Activated naive CD8-positive, alpha-beta T cell (primary cell): ENCODE data around the gene EPHA1.

ENCODE experiments used
- H3K27ac Mint-ChIP-seq: one replicate; pipeline ENCODE4 v1.8.0; 2021; ENCODE audit warnings: mixed read lengths
- H3K27me3 Mint-ChIP-seq: one replicate; pipeline ENCODE4 v1.8.0; 2021; ENCODE audit warnings: mixed read lengths
- H3K36me3 Mint-ChIP-seq: one replicate; pipeline ENCODE4 v1.8.0; 2021; ENCODE audit warnings: mixed read lengths
- H3K4me1 Mint-ChIP-seq: one replicate; pipeline ENCODE4 v1.8.0; 2021; ENCODE audit warnings: low read depth, mixed read lengths
- H3K4me3 Mint-ChIP-seq: one replicate; pipeline ENCODE4 v1.8.0; 2021; ENCODE audit warnings: mild to moderate bottlenecking, mixed read lengths
- H3K9me3 Mint-ChIP-seq: one replicate; pipeline ENCODE4 v1.8.0; 2021; ENCODE audit warnings: low read depth, mixed read lengths

EPHA1 gene

DNA sequence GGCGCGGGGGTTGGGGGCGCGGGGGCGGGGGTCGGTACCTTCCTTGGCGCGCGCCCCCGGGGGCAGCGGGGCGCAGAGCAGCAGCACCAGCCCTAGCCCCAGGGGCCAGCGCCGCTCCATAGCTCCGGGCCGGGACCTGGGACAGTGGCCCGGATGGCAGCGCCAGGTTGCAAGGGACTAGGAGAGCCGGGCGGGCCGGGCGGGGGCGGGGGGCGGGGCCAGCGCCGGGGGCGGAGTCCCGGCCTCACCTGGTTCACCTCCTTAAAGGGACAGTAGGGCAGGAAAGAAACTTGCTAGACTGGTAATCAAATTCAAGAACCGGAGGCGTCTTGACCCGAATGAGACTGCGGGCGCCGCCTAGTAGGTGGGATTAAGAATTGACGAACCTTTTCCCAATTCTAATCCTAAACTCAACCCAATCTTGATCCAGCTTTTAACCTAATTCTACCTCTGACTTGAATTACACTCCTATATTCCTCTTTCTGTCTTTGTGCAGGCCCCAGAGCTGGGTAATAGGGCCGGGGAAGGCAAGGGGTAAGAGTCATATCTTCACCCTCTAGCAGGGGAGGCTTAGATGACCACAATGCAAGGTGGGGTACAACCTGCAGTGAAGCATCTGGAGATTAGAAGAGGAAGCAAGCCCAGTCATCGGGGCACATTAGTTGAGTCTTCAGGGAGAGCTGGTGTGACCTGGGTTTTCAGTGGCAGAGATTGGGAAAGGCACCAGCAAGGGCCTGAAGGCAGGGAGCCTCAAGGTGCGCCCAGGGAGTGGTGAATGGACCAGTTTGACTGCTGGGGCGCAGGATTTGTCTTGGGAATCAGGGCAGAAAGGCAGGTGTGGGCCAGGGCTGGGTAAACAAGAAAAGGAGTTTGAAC, at the start of gene EPHA1:
TSS of gene EPHA1 (minus strand) at position 171 of the 876 bp plus-strand sequence. CDS start at position 120, 51 bp downstream.
- peak within 1 kb of the TSS; percentile 88 for H3K27ac Mint-ChIP-seq
- H3K36me3 Mint-ChIP-seq = no peaks in the 10 kb centered on the region
- H3K4me1 Mint-ChIP-seq = peaks cover 67% of the 10 kb centered on the region
- H3K27me3 Mint-ChIP-seq = no peaks in the 10 kb centered on the region
- H3K9me3 Mint-ChIP-seq = no peaks in the 10 kb centered on the region
- peak within 1 kb of the TSS; percentile 90 for H3K4me3 Mint-ChIP-seq

DNA sequence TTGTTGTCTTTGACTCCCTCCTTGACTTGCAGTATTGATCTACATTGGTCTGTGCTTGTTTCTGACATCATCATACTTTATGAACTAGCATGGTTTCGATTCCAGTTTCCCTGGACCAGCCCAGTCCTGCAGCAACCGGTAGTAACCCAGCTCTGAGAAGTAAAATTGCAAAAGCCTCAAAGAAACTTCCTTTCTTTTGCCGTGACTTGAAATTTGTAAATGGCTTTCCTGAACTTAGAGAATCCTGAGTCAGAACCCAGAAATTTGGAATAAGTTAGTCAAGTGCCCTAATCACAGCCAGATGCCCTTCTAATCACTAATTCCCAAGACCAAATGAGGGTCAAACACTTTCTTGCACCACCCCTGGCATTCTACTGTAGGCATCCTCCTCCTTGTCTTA, 49.6 kb upstream of the EPHA1 start:
- no peaks in the 10 kb centered on the region for H3K9me3 Mint-ChIP-seq
- H3K36me3 Mint-ChIP-seq = peaks cover 28% of the 10 kb centered on the region
- no peak overlapping the region for H3K27ac Mint-ChIP-seq
- peaks cover 10% of the 10 kb centered on the region for H3K4me1 Mint-ChIP-seq
- no peaks in the 10 kb centered on the region for H3K27me3 Mint-ChIP-seq
- H3K4me3 Mint-ChIP-seq = no peak overlapping the region

DNA sequence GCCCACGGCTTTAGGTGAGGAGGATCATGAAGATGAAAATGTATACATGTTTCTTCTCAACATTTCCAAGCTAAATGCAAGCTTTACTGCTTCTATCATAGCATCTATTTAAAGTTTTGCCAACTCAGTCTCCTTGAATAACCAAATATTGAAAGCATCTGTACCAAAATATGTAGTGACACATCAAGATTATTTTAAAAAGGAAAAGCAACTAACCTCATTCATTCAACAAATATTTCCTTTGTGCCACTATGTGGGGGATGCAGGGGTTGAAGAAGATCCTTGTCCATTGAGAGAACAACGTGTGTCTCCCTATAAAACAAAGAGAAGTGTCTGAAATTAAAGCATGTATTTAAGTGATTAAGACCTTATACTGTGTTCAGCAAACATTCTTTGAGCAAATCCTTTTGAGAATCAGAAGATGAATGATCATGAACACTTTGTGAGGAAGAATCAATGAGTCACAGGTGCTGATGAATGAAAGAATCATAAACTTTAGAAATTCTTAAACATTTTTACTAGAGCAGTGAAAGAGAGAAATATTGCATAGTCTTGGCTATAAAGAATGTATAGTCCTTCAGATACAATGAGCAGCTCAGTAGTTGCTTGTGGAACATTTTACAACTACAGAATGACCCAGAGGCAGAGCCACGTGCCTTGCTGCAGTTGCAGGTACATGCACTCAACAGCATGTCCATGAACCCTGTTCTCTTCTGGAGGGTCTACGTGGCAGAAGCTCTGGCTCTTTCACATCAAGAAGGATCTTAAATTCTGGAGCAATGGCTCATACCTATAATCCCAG, 48.5 kb upstream of the EPHA1 start:
- peaks cover 33% of the 10 kb centered on the region for H3K36me3 Mint-ChIP-seq

GRCh38 chr7:143455942-143456341, 47.3 kb upstream of the EPHA1 start:
- Mint-ChIP-seq H3K9me3 (no peaks in the 10 kb centered on the region), H3K36me3 (peaks cover 35% of the 10 kb centered on the region), H3K27ac (no peak overlapping the region), H3K4me1 (peaks cover 26% of the 10 kb centered on the region), H3K4me3 (no peak overlapping the region), H3K27me3 (no peaks in the 10 kb centered on the region)

More for the DNA sequence above, 48.5 kb upstream of the EPHA1 start:
- H3K9me3 Mint-ChIP-seq = no peaks in the 10 kb centered on the region
- no peak overlapping the region for H3K4me3 Mint-ChIP-seq
- no peak overlapping the region for H3K27ac Mint-ChIP-seq
- no peaks in the 10 kb centered on the region for H3K27me3 Mint-ChIP-seq
- H3K4me1 Mint-ChIP-seq = peaks cover 19% of the 10 kb centered on the region

GRCh38 chr7:143455491-143455890, 46.8 kb upstream of the EPHA1 start:
- H3K4me3 Mint-ChIP-seq = no peak overlapping the region
- no peaks in the 10 kb centered on the region for H3K27me3 Mint-ChIP-seq
- peaks cover 24% of the 10 kb centered on the region for H3K4me1 Mint-ChIP-seq
- no peak overlapping the region for H3K27ac Mint-ChIP-seq
- H3K9me3 Mint-ChIP-seq = no peaks in the 10 kb centered on the region
- H3K36me3 Mint-ChIP-seq = peaks cover 30% of the 10 kb centered on the region

DNA sequence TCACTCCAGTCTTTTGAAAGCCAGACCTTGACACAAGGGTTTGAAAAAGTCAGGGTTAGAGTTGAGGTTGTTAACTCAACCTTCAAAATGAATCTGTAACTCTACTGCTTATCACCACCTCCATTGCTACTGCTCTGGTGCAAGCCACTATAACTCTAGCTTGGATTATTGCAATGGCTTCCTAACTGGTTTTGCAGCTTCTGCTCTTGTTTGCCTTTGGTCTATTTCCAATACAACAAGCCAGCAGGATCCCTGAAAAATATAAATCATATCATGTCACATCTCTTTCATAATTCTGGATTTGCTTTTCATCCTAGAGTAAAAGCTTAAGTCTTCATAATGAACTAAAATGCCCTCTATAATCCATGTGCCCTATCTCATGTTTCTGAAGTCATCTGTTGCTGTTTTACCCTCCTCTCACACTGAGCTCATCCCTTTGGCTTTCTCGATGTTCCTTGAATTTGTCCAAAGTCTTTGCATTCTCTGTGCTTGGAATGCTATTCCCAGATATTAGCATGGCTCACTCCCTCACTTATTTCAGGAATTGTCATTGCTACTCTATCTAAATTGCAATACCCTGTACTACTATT, 45.5 kb upstream of the EPHA1 start:
- no peak overlapping the region for H3K4me3 Mint-ChIP-seq
- H3K36me3 Mint-ChIP-seq = peaks cover 28% of the 10 kb centered on the region
- no peak overlapping the region for H3K27ac Mint-ChIP-seq
- H3K27me3 Mint-ChIP-seq = no peaks in the 10 kb centered on the region
- H3K4me1 Mint-ChIP-seq = peaks cover 24% of the 10 kb centered on the region
- no peaks in the 10 kb centered on the region for H3K9me3 Mint-ChIP-seq

GRCh38 chr7:143452495-143452894, 43.8 kb upstream of the EPHA1 start:
- Mint-ChIP-seq H3K36me3 (peaks cover 25% of the 10 kb centered on the region), H3K4me1 (peaks cover 24% of the 10 kb centered on the region), H3K4me3 (no peak overlapping the region), H3K9me3 (no peaks in the 10 kb centered on the region), H3K27me3 (no peaks in the 10 kb centered on the region), H3K27ac (peak overlapping the region; percentile 16)

DNA sequence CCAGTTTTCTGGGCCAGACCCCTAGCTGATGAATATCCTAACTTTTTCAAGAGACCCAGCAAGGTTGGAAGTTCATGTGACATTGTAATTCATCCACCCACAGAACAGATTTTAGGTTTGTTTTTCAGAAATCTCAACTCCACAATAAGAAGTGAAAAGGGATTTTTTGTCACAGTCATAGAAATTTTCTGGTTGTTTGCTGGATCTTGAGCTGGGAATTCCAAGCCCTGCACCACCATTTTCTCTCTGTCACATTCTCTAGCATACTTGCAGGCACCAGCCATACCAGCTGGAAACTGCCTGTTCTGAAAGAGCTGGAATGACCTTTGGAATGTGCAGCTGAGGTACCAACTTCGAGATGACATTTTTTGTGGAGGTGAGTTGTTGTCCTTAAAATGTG, 43.1 kb upstream of the EPHA1 start:
- peaks cover 18% of the 10 kb centered on the region for H3K36me3 Mint-ChIP-seq
- no peak overlapping the region for H3K4me3 Mint-ChIP-seq
- peaks cover 24% of the 10 kb centered on the region for H3K4me1 Mint-ChIP-seq
- no peaks in the 10 kb centered on the region for H3K9me3 Mint-ChIP-seq
- no peaks in the 10 kb centered on the region for H3K27me3 Mint-ChIP-seq
- H3K27ac Mint-ChIP-seq = no peak overlapping the region

DNA sequence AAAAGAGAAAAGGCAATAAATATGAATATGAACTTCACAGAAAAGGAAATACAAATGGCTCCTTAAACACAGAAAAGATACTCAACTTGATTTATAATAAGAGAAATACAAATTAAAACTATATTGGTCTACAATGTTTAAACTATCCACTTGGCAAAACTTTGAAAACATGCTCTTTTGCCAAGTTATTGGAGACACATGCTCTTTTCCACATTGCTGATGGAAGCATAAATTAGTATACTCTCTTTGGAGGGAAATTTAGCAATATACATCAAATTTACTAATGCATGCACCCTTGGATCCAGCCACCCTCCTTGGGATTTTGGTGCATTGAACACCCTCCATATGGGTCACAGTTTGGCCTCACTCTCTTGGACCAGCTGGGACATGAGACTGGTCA, 42.5 kb upstream of the EPHA1 start:
- no peak overlapping the region for H3K4me3 Mint-ChIP-seq

GRCh38 chr7:143449793-143450192, 41.1 kb upstream of the EPHA1 start:
- H3K4me3 Mint-ChIP-seq = no peak overlapping the region

More for the DNA sequence above, 42.5 kb upstream of the EPHA1 start:
- Mint-ChIP-seq H3K9me3 (no peaks in the 10 kb centered on the region), H3K27me3 (no peaks in the 10 kb centered on the region), H3K36me3 (peaks cover 18% of the 10 kb centered on the region), H3K4me1 (peaks cover 24% of the 10 kb centered on the region), H3K27ac (no peak overlapping the region)

DNA sequence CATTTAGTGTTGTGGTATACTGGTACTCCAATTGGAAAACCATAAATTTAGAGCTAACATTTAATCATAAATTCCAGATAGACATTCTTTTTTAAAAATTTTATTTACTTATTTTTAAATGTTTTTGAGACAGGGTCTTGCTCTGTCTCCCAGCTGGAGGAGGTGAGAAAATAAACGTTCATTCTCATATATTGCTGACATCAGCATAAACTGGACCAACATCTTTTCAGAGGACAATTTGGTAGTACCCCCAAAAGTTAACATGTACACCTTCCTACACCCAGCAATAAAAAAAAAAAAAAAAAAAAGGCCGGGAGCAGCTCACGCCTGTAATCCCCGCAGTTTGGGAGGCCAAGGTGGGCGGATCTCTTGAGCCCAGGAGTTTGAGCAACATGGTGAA, 39.8 kb upstream of the EPHA1 start:
- peaks cover 19% of the 10 kb centered on the region for H3K4me1 Mint-ChIP-seq
- no peaks in the 10 kb centered on the region for H3K27me3 Mint-ChIP-seq
- peaks cover 14% of the 10 kb centered on the region for H3K36me3 Mint-ChIP-seq
- H3K27ac Mint-ChIP-seq = no peak overlapping the region
- H3K9me3 Mint-ChIP-seq = no peaks in the 10 kb centered on the region
- no peak overlapping the region for H3K4me3 Mint-ChIP-seq

More at GRCh38 chr7:143449793-143450192, 41.1 kb upstream of the EPHA1 start:
- H3K4me1 Mint-ChIP-seq = peaks cover 22% of the 10 kb centered on the region
- H3K27me3 Mint-ChIP-seq = no peaks in the 10 kb centered on the region
- H3K9me3 Mint-ChIP-seq = no peaks in the 10 kb centered on the region
- H3K27ac Mint-ChIP-seq = no peak overlapping the region
- H3K36me3 Mint-ChIP-seq = peaks cover 14% of the 10 kb centered on the region

- H3K4me1 Mint-ChIP-seq = peaks cover 9% of the 10 kb centered on the region
- no peak overlapping the region for H3K27ac Mint-ChIP-seq
- no peak overlapping the region for H3K4me3 Mint-ChIP-seq
- H3K36me3 Mint-ChIP-seq = peaks cover 14% of the 10 kb centered on the region
- H3K9me3 Mint-ChIP-seq = no peaks in the 10 kb centered on the region
- no peaks in the 10 kb centered on the region for H3K27me3 Mint-ChIP-seq
These were observed 38.8 kb upstream of the EPHA1 start for GRCh38 chr7:143447466-143447865.

- Mint-ChIP-seq H3K27me3 (no peaks in the 10 kb centered on the region), H3K4me1 (peaks cover 2% of the 10 kb centered on the region), H3K9me3 (no peaks in the 10 kb centered on the region), H3K4me3 (no peak overlapping the region), H3K36me3 (peaks cover 17% of the 10 kb centered on the region), H3K27ac (no peak overlapping the region)
These were observed 36.1 kb upstream of the EPHA1 start for GRCh38 chr7:143444785-143445184.

DNA sequence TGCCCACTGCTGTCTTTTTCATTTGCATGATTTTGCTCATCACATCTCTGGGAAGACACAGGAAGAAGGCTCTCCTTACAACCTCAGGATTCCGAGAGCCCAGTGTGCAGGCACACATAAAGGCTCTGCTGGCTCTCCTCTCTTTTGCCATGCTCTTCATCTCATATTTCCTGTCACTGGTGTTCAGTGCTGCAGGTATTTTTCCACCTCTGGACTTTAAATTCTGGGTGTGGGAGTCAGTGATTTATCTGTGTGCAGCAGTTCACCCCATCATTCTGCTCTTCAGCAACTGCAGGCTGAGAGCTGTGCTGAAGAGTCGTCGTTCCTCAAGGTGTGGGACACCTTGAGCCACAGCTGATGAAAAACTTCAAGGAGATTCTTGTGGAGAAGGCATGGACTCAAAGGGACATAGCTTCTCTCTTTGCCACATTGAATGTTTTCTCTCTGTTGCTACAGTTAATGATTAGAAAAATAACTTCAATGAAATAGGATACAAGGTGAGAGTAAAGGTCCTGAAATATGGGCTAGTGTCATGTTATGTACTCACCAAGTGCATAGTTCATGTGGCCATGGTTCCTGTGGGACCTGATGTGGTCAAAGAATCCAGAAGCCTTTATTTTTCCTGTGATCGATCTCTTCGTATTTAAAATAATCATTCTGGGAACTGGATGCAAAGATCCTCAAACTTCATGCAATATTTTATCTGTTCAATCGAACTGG, 35.6 kb upstream of the EPHA1 start:
- no peaks in the 10 kb centered on the region for H3K27me3 Mint-ChIP-seq

More for the DNA sequence above, 35.6 kb upstream of the EPHA1 start:
- no peak overlapping the region for H3K27ac Mint-ChIP-seq
- peaks cover 5% of the 10 kb centered on the region for H3K4me1 Mint-ChIP-seq
- no peak overlapping the region for H3K4me3 Mint-ChIP-seq
- H3K9me3 Mint-ChIP-seq = no peaks in the 10 kb centered on the region
- peaks cover 19% of the 10 kb centered on the region for H3K36me3 Mint-ChIP-seq
